Liver (tissue), 9 donors: ENCODE measurements around the gene ATF7. TPM values are rescaled to one million over a fixed set of nuclear protein-coding genes. Genes with fewer than 3 reads are reported as not detected.

ENCODE experiments used
- DNase-seq: peaks from one replicate; pipeline ENCODE4 v3.0.0-alpha.2; 2017; ENCODE audit warnings: low spot score
- H3K27ac ChIP-seq, 2 donors: one replicate each; pipeline ENCODE4 v1.7.0; 2013; ENCODE audit warnings: inconsistent platforms in 2 of 2, low read length in 2 of 2, control low read depth in 1 of 2, low read depth in 1 of 2, mild to moderate bottlenecking in 1 of 2
- H3K27me3 ChIP-seq, 4 donors: one replicate each; pipeline versions ENCODE4 v1.6.1 to v1.7.0; 2013; ENCODE audit warnings: low read length in 3 of 4, inconsistent platforms in 1 of 4, mild to moderate bottlenecking in 1 of 4, moderate library complexity in 1 of 4; ENCODE audit not compliant: control insufficient read depth in 4 of 4, insufficient read depth in 4 of 4
- H3K36me3 ChIP-seq, 4 donors: one replicate each; pipeline versions ENCODE4 v1.6.1 to v1.7.0; 2013; ENCODE audit warnings: low read length in 3 of 4, mild to moderate bottlenecking in 3 of 4, low read depth in 1 of 4, moderate library complexity in 1 of 4; ENCODE audit not compliant: control insufficient read depth in 4 of 4, insufficient read depth in 3 of 4
- H3K4me1 ChIP-seq, 4 donors: one replicate each; pipeline versions ENCODE4 v1.6.1 to v1.7.0; 2013; ENCODE audit warnings: low read length in 3 of 4, mild to moderate bottlenecking in 3 of 4, moderate library complexity in 1 of 4; ENCODE audit not compliant: control insufficient read depth in 4 of 4, insufficient read depth in 4 of 4
- H3K4me3 ChIP-seq, 3 donors: one replicate each; pipeline versions ENCODE4 v1.6.1 to v1.7.0; 2013; ENCODE audit warnings: low read length in 3 of 3, control low read depth in 1 of 3, low read depth in 1 of 3, mild to moderate bottlenecking in 1 of 3
- H3K9ac ChIP-seq, 2 donors: one replicate each; pipeline ENCODE4 v1.7.0; 2013; ENCODE audit warnings: low read length in 2 of 2, mild to moderate bottlenecking in 2 of 2, moderate library complexity in 2 of 2, control low read depth in 1 of 2, low read depth in 1 of 2
- H3K9me3 ChIP-seq, 4 donors: one replicate each; pipeline versions ENCODE4 v1.6.1 to v1.7.0; 2013; ENCODE audit warnings: low read length in 3 of 4; ENCODE audit not compliant: control insufficient read depth in 4 of 4
- ATF3 ChIP-seq: IDR thresholded peaks from 2 replicates; pipeline ENCODE4 v1.6.1; 2016; ENCODE audit warnings: antibody characterized with exemption
- FOXA2 ChIP-seq: IDR thresholded peaks from 2 replicates; pipeline ENCODE4 v1.6.1; 2016; ENCODE audit warnings: antibody characterized with exemption
- GABPA ChIP-seq, 2 donors: IDR thresholded peaks in 1 of 2; conservative IDR thresholded peaks in 1 of 2; 2 replicates each; pipeline ENCODE4 v1.6.1; 2016; ENCODE audit warnings: antibody characterized with exemption in 2 of 2, mild to moderate bottlenecking in 1 of 2, moderate library complexity in 1 of 2
- HNF4A ChIP-seq, 2 donors: conservative IDR thresholded peaks; 2 replicates each; pipeline ENCODE4 v1.6.1; 2016; ENCODE audit warnings: antibody characterized with exemption in 2 of 2, mild to moderate bottlenecking in 2 of 2
- HNF4G ChIP-seq: IDR thresholded peaks from 2 replicates; pipeline ENCODE4 v1.6.1; 2016; ENCODE audit warnings: antibody characterized with exemption
- MAX ChIP-seq: IDR thresholded peaks from 2 replicates; pipeline ENCODE4 v1.6.1; 2016; ENCODE audit warnings: antibody characterized with exemption
- NR2F2 ChIP-seq: IDR thresholded peaks from 2 replicates; pipeline ENCODE4 v1.6.1; 2016; ENCODE audit warnings: antibody characterized with exemption
- RXRA ChIP-seq, 2 donors: IDR thresholded peaks; 2 replicates each; pipeline ENCODE4 v1.6.1; 2017 to 2018; ENCODE audit warnings: antibody characterized with exemption in 2 of 2, mild to moderate bottlenecking in 1 of 2
- SP1 ChIP-seq: IDR thresholded peaks from 2 replicates; pipeline ENCODE4 v1.6.1; 2018; ENCODE audit warnings: antibody characterized with exemption, mild to moderate bottlenecking
- TAF1 ChIP-seq: conservative IDR thresholded peaks from 2 replicates; pipeline ENCODE4 v1.6.1; 2016; ENCODE audit warnings: antibody characterized with exemption, mild to moderate bottlenecking
- YY1 ChIP-seq: IDR thresholded peaks from 2 replicates; pipeline ENCODE4 v1.6.1; 2016; ENCODE audit warnings: antibody characterized with exemption, mild to moderate bottlenecking
- WGBS: extraction: QIAGEN DNeasy Blood & Tissue Kit; methylation state at CpG from one replicate; pipeline ENCODE4 v1.1.7; 2013; 5-methylcytosine and 5-hydroxymethylcytosine counted together
- polyA plus RNA-seq, 2 donors: library from polyadenylated mRNA; stranded (reverse) in 1 of 2; unstranded in 1 of 2; fragments of 200-250 nt in 1 of 2; fragments of >200 nt in 1 of 2; fragmentation: Nextera tagmentation in 1 of 2; extraction: Ambion mirVana in 1 of 2; gene quantifications; one replicate each; pipeline versions ENCODE4 v1.2.1 to v1.2.3, GENCODE V29; 2013 to 2015
- total RNA-seq, 2 donors: library from RNA; depleted of rRNA; stranded (reverse); fragments of >200 nt; gene quantifications; one replicate each; pipeline ENCODE4 v1.2.3, GENCODE V29; 2014
- TF ChIP-seq, protein P1 (sequence below): IDR thresholded peaks from 2 replicates; pipeline ENCODE4 v1.6.1; 2016; ENCODE audit warnings: antibody characterized with exemption, mild to moderate bottlenecking
- TF ChIP-seq, protein P2 (sequence below): IDR thresholded peaks from 2 replicates; pipeline ENCODE4 v1.6.1; 2016; ENCODE audit warnings: antibody characterized with exemption
- donor health status: healthy.
- donor health status: healthy.
- donor health status: healthy.
- donor health status: healthy.
- donor health status: healthy.

The ATF7 gene
- total and polyA plus RNA-seq, 4 donors, result 5.3 to 14.5 (median 9.9) TPM

- Histone ChIP-seq H3K4me3 (no peak overlapping the region), H3K9ac (no peak overlapping the region), H3K9me3 (no peaks in the 10 kb centered on the region), H3K36me3 (peaks cover 3 to 56% (median 49%) of the 10 kb centered on the region in 4 donors), H3K27me3 (no peaks in the 10 kb centered on the region), H3K4me1 (no peaks in the 10 kb centered on the region), H3K27ac (no peak overlapping the region)
- DNase-seq, result no peak
- TF ChIP-seq MAX (no peak), HNF4G (no peak), RXRA (IDR thresholded peaks at IDR 0.05) (no peak), YY1 (no peak)
- 97% methylated on average over 4 of the region's 4 CpGs for WGBS
These were observed 95.3 kb downstream of the ATF7 start for GRCh38 chr12:53530920-53531319.

GRCh38 chr12:53530061-53530460 is 96.1 kb downstream of the ATF7 start:
- Histone ChIP-seq H3K36me3 (peaks cover 2 to 59% (median 48%) of the 10 kb centered on the region in 4 donors), H3K4me3 (no peak overlapping the region), H3K9me3 (no peaks in the 10 kb centered on the region), H3K4me1 (no peaks in the 10 kb centered on the region), H3K27ac (no peak overlapping the region), H3K27me3 (no peaks in the 10 kb centered on the region), H3K9ac (no peak overlapping the region)
- 95% methylated on average over 2 of the region's 2 CpGs for WGBS
- no peak for DNase-seq
- TF ChIP-seq GABPA (IDR thresholded peaks at IDR 0.05 in 1 of 2, conservative IDR thresholded peaks at IDR 0.05 in 1 of 2) (no peak), YY1 (no peak), NR2F2 (no peak), ATF3 (no peak)
- TF ChIP-seq, protein P1, sequence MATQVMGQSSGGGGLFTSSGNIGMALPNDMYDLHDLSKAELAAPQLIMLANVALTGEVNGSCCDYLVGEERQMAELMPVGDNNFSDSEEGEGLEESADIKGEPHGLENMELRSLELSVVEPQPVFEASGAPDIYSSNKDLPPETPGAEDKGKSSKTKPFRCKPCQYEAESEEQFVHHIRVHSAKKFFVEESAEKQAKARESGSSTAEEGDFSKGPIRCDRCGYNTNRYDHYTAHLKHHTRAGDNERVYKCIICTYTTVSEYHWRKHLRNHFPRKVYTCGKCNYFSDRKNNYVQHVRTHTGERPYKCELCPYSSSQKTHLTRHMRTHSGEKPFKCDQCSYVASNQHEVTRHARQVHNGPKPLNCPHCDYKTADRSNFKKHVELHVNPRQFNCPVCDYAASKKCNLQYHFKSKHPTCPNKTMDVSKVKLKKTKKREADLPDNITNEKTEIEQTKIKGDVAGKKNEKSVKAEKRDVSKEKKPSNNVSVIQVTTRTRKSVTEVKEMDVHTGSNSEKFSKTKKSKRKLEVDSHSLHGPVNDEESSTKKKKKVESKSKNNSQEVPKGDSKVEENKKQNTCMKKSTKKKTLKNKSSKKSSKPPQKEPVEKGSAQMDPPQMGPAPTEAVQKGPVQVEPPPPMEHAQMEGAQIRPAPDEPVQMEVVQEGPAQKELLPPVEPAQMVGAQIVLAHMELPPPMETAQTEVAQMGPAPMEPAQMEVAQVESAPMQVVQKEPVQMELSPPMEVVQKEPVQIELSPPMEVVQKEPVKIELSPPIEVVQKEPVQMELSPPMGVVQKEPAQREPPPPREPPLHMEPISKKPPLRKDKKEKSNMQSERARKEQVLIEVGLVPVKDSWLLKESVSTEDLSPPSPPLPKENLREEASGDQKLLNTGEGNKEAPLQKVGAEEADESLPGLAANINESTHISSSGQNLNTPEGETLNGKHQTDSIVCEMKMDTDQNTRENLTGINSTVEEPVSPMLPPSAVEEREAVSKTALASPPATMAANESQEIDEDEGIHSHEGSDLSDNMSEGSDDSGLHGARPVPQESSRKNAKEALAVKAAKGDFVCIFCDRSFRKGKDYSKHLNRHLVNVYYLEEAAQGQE, result no peak
- TF ChIP-seq, protein P2, sequence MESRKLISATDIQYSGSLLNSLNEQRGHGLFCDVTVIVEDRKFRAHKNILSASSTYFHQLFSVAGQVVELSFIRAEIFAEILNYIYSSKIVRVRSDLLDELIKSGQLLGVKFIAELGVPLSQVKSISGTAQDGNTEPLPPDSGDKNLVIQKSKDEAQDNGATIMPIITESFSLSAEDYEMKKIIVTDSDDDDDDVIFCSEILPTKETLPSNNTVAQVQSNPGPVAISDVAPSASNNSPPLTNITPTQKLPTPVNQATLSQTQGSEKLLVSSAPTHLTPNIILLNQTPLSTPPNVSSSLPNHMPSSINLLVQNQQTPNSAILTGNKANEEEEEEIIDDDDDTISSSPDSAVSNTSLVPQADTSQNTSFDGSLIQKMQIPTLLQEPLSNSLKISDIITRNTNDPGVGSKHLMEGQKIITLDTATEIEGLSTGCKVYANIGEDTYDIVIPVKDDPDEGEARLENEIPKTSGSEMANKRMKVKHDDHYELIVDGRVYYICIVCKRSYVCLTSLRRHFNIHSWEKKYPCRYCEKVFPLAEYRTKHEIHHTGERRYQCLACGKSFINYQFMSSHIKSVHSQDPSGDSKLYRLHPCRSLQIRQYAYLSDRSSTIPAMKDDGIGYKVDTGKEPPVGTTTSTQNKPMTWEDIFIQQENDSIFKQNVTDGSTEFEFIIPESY, result no peak

- H3K36me3 ChIP-seq, result peaks cover 13 to 63% (median 49%) of the 10 kb centered on the region in 4 donors
- 98% methylated on average over 13 of the region's 13 CpGs for WGBS
- no peak for DNase-seq
- TF ChIP-seq RXRA (IDR thresholded peaks at IDR 0.05) (no peak), YY1 (no peak), TAF1 (no peak), SP1 (no peak), HNF4A (conservative IDR thresholded peaks at IDR 0.05) (no peak), FOXA2 (no peak), NR2F2 (no peak), HNF4G (no peak)
- TF ChIP-seq, protein P1, result no peak
- TF ChIP-seq, protein P2, result no peak
These were observed 101.7 kb downstream of the ATF7 start for GRCh38 chr12:53524476-53524875.

More at GRCh38 chr12:53524476-53524875, 101.7 kb downstream of the ATF7 start:
- Histone ChIP-seq H3K9me3 (no peaks in the 10 kb centered on the region), H3K9ac (no peak overlapping the region), H3K27ac (no peak overlapping the region), H3K4me3 (no peak overlapping the region), H3K27me3 (no peaks in the 10 kb centered on the region), H3K4me1 (no peaks in the 10 kb centered on the region)
